HTERT RPE-1 (cell line): ENCODE data around the gene FOXD4.
"Not testable (repeated sequence)": the region's sequence is repeated elsewhere in the genome, so short reads cannot be mapped to it uniquely, and the experiment has no call there.

ENCODE experiments used
- in situ Hi-C: fragments of 300-500 bp; cut with MboI; formaldehyde crosslinking; loops from 4 replicates; pipeline ENCODE4 v1.14.3; 2020; ENCODE audit warnings: low sequenced_read_pairs

Gene FOXD4

GRCh38 chr9:94323-94722 lies 23.9 kb downstream of the FOXD4 start:
- in situ Hi-C loops = not testable (repeated sequence)

GRCh38 chr9:93909-94308 lies 24.3 kb downstream of the FOXD4 start:
- in situ Hi-C loops = not testable (repeated sequence)

- in situ Hi-C loops = not testable (repeated sequence)
These were observed 27.4 kb downstream of the FOXD4 start for GRCh38 chr9:90851-91250.

- in situ Hi-C loops = not testable (repeated sequence)
These were observed 29.7 kb downstream of the FOXD4 start for GRCh38 chr9:88396-89037.

GRCh38 chr9:87860-88259 lies 30.4 kb downstream of the FOXD4 start:
- in situ Hi-C loops = not testable (repeated sequence)

GRCh38 chr9:87105-87504 lies 31.1 kb downstream of the FOXD4 start:
- in situ Hi-C loops = not testable (repeated sequence)

- in situ Hi-C loops = not testable (repeated sequence)
These were observed 31.5 kb downstream of the FOXD4 start for GRCh38 chr9:86697-87096.

GRCh38 chr9:82932-83689 lies 35.1 kb downstream of the FOXD4 start:
- in situ Hi-C loops = not testable (repeated sequence)

- in situ Hi-C loops = not testable (repeated sequence)
These were observed 39.9 kb downstream of the FOXD4 start for GRCh38 chr9:78333-78732.

GRCh38 chr9:76389-76788 lies 41.8 kb downstream of the FOXD4 start:
- in situ Hi-C loops = not testable (repeated sequence)

- in situ Hi-C loops = not testable (repeated sequence)
These were observed 44.2 kb downstream of the FOXD4 start for GRCh38 chr9:73900-74525.

- in situ Hi-C loops = not testable (repeated sequence)
These were observed 44.9 kb downstream of the FOXD4 start for GRCh38 chr9:73076-73899.
